AG04449 (cell line): ENCODE measurements around the gene MYOM1.
A peak's percentile ranks its signal among the peaks of the same experiment; 100 is the strongest.

Source experiments
- CTCF ChIA-PET: fragments of 350-600 bp; formaldehyde crosslinking; extraction: SDS; loops from one replicate; lab custom pipeline; 2021; ENCODE audit warnings: antibody characterized with exemption; lab: Yijun Ruan, JAX
- POLR2A ChIA-PET: fragments of 400-600, 350-600 bp; formaldehyde crosslinking; extraction: SDS; loops from one replicate; lab custom pipeline; 2020; ENCODE audit warnings: antibody characterized with exemption, inconsistent platforms; lab: Yijun Ruan, JAX
- DNase-seq: peaks from one replicate; pipeline ENCODE4 v3.0.0-alpha.2; 2010; ENCODE audit warnings: low read depth, low spot score
- H3K4me3 ChIP-seq: 2 replicates; pipeline ENCODE4 v1.5.1; 2011; ENCODE audit warnings: low read depth, mild to moderate bottlenecking, control low read depth, low read length
- TF ChIP-seq, protein P1 (sequence below): IDR thresholded peaks from one replicate; pipeline ENCODE4 v1.5.1; 2011; ENCODE audit warnings: mild to moderate bottlenecking, moderate library complexity, low read length, control low read depth, inconsistent platforms; ENCODE audit not compliant: insufficient read depth; ENCODE audit errors: missing control alignments

MYOM1 gene

DNA sequence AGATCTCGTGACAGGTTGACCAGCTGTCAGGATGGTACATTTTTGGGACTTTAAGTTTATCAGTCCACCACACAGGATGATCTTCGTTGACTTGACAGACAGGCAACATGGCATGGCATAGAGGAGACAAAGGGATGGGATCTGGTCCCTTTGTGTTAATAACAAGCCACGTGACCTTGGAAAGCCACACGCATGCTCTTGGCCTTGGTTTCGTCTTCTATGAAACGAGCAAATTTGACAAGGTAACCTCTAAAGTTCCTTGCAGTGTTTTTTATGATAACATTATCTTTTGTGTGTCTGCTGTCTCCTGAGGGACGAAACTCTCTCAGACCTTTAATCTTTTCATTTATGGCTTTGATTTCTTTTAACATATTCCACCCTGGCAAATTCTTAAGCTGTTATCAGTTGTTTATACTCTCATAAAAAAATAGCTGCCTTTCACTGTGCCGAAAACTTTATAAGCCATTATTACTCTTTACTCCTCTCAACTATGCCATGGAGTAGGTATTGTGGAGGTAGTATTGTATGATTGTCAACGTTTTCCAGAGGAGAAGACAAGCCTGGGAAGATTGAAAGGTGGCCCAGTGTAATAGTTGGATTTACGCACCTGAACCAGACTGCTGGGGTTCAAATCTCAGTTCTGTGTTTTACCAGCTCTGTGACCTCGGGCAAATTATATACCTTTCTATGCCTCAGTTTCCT lies 81.3 kb downstream of the MYOM1 start:
- no peak for DNase-seq
- CTCF ChIA-PET, result interaction anchor here (1.1 to 4.6 kb wide), 3 partner anchors 10 to 13 kb away, joined by 4 to 42 read pairs (median 14); no protein-coding TSS in a partner anchor
- TF ChIP-seq, protein P1, sequence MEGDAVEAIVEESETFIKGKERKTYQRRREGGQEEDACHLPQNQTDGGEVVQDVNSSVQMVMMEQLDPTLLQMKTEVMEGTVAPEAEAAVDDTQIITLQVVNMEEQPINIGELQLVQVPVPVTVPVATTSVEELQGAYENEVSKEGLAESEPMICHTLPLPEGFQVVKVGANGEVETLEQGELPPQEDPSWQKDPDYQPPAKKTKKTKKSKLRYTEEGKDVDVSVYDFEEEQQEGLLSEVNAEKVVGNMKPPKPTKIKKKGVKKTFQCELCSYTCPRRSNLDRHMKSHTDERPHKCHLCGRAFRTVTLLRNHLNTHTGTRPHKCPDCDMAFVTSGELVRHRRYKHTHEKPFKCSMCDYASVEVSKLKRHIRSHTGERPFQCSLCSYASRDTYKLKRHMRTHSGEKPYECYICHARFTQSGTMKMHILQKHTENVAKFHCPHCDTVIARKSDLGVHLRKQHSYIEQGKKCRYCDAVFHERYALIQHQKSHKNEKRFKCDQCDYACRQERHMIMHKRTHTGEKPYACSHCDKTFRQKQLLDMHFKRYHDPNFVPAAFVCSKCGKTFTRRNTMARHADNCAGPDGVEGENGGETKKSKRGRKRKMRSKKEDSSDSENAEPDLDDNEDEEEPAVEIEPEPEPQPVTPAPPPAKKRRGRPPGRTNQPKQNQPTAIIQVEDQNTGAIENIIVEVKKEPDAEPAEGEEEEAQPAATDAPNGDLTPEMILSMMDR, result no peak
- no peak overlapping the region for H3K4me3 ChIP-seq
- POLR2A ChIA-PET, result no interaction called here

- H3K4me3 ChIP-seq, result no peak overlapping the region
- POLR2A ChIA-PET, result no interaction called here
- no peak for DNase-seq
- CTCF ChIA-PET, result interaction anchor here (1.0 kb wide), 1 partner anchor 16 kb away, joined by 5 read pairs; no protein-coding TSS in a partner anchor
- TF ChIP-seq, protein P1, result no peak
Observed at GRCh38 chr18:3135536-3135935, 84.2 kb downstream of the MYOM1 start.

- no peak overlapping the region for H3K4me3 ChIP-seq
- no peak for DNase-seq
- CTCF ChIA-PET, result interaction anchor here (1.0 to 1.2 kb wide), 5 partner anchors 10 to 204 kb away, joined by 3 to 4 read pairs (median 4); no protein-coding TSS in a partner anchor
- TF ChIP-seq, protein P1, result no peak
- POLR2A ChIA-PET, result no interaction called here
Observed at GRCh38 chr18:3132700-3133099, 87.1 kb downstream of the MYOM1 start.

GRCh38 chr18:3130344-3130743 lies 89.4 kb downstream of the MYOM1 start:
- no peak overlapping the region for H3K4me3 ChIP-seq
- ChIA-PET CTCF (interaction anchor here (0.6 to 5.7 kb wide), 17 partner anchors 8 to 216 kb away, joined by 3 to 83 read pairs (median 8); no protein-coding TSS in a partner anchor), POLR2A (no interaction called here)
- TF ChIP-seq, protein P1, result no peak
- no peak for DNase-seq

- ChIA-PET CTCF (interaction anchor here (0.7 to 5.7 kb wide), 46 partner anchors 9 to 360 kb away, joined by 3 to 83 read pairs (median 6); no protein-coding TSS in a partner anchor), POLR2A (no interaction called here)
- DNase-seq, result peak; percentile 10
- TF ChIP-seq, protein P1, result peak; percentile 97
- no peak overlapping the region for H3K4me3 ChIP-seq
Observed at GRCh38 chr18:3129053-3129864, 90.5 kb downstream of the MYOM1 start.
